Erythroblast (primary cell): ENCODE data around the gene KRT78.

Source experiments
- DNase-seq, 2 experiments: peaks; one replicate each; lab custom pipeline; 2025; lab: John Stamatoyannopoulos, UW
- GATA1 ChIP-seq: IDR thresholded peaks from 2 replicates; pipeline ENCODE4 v1.6.1; 2011; ENCODE audit warnings: low read depth, mild to moderate bottlenecking, control low read depth, low read length, moderate library complexity
- POLR2A ChIP-seq: IDR thresholded peaks from 2 replicates; pipeline ENCODE4 v1.6.1; 2011; ENCODE audit warnings: mild to moderate bottlenecking, low read length

The KRT78 gene

DNA sequence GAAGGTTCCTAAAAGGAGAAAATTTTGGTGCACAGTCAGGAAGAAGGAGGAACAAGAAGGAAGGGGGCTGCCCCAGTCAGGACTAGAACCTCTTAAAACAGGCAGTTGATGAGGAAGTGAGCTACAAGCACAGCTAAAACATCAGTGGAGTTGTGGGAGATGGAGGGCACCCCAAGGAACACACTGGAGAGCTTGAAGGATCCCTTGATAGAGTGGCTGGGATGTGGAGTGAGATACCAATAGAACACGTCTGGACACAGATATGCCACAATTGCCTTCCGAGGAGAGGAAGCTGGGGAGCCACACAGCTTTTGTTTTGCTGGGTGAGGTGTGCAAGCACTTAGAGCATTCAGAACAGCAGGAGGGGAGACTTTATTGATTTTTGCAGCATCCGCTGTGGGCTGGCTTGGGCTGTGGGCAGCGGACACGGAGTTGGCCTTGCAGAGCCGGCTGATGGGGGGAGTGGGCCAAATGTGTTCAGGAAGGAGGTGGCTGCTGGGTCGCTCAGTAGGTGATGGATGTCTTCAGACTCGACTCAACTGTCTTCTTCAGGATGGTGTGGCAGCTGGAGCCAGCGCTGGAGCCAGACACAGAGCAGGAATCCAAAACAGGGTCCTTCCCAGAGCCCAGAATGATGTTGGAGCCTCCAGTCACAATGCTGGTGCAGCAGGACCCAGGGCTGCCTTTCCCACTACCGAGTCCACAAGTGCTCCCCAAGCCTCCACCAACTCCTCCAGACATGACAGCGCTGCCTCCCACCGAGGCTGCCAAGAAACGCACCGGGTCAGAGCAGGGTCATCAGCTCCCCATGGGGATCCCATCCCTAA is 10.0 kb downstream of the KRT78 start:
- DNase-seq, result peak; percentile 26 to 48
- no peak for TF ChIP-seq POLR2A
- TF ChIP-seq GATA1, result no peak

- TF ChIP-seq GATA1, result no peak
- TF ChIP-seq POLR2A, result no peak
- DNase-seq, result no peak
These were observed 10.8 kb downstream of the KRT78 start for GRCh38 chr12:52837781-52838608.

GRCh38 chr12:52837413-52837741 is 11.4 kb downstream of the KRT78 start:
- no peak for DNase-seq
- TF ChIP-seq GATA1, result no peak
- no peak for TF ChIP-seq POLR2A

- no peak for DNase-seq
- TF ChIP-seq GATA1, result no peak
- TF ChIP-seq POLR2A, result no peak
These were observed 12.0 kb downstream of the KRT78 start for GRCh38 chr12:52836491-52837412.

DNA sequence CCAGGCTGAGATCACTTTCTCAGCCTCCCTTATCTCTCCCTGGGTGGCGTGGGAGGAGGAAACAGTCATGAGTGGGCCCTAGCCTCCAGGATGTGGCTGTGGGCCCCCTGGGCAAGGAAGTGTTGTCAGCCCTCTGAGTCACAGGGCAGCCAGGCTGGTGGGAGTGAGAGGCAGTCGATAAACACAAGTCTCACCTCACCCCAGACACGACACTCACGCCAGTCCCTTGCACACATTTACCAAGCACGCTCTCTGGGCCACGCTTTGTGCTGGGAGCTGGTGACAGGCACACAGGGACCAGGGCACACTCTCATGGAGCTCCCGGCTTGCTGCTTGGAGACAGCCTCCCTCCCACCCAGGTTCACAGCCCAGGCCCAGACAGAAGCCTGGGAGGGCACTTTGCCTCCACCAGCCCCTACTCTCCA is 12.7 kb downstream of the KRT78 start:
- peak in 1 of 2 experiments; percentile 20 for DNase-seq
- TF ChIP-seq POLR2A (peak; percentile 26), GATA1 (no peak)

GRCh38 chr12:52835271-52836041 is 13.3 kb downstream of the KRT78 start:
- TF ChIP-seq POLR2A, result no peak
- no peak for TF ChIP-seq GATA1
- DNase-seq, result no peak

DNA sequence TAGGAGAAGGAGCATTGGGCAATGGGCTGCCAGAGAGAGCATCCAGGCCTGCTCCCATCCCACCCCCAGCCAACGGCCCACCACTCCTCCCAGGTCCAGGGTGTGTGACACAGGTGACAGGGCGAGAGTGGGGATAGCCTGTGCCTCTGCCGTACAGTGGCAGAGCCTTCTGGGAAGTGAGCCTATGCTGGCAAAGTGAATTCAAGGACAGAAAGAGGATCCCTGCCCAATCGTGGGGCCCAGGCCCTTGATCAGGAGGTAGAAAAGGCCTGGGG is 14.1 kb downstream of the KRT78 start:
- DNase-seq, result no peak
- TF ChIP-seq GATA1, result no peak
- TF ChIP-seq POLR2A, result no peak

- TF ChIP-seq POLR2A, result no peak
- no peak for TF ChIP-seq GATA1
- no peak for DNase-seq
These were observed 14.7 kb downstream of the KRT78 start, which contains the start of gene KRT79 for GRCh38 chr12:52833922-52834726. Gene KRT79, minus strand, starts transcription at chr12:52834311. Its CDS starts 51 bp downstream, at chr12:52834260.

- DNase-seq, result no peak
- no peak for TF ChIP-seq GATA1
- no peak for TF ChIP-seq POLR2A
These were observed 15.5 kb downstream of the KRT78 start for GRCh38 chr12:52832985-52833905.

DNA sequence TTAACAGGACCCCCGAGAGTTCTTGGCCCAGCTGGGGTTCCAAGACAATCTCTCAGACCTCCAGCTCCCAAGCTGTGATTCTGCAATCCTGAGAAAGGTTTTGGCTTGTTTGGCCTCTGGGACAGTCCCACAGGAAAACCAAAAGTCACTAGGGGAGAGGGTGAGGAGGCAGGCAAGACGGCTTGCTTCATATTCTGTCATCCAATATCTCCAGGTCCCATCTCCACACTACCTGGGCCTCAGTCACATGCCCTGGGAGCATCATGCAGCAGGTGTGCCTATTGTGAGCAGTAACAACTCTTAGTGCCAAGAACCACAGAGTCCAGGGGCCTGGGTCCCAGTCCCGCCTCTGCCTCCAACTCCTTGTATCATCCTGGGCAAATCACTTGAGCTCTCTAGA is 16.3 kb downstream of the KRT78 start:
- TF ChIP-seq POLR2A (no peak), GATA1 (no peak)

DNA sequence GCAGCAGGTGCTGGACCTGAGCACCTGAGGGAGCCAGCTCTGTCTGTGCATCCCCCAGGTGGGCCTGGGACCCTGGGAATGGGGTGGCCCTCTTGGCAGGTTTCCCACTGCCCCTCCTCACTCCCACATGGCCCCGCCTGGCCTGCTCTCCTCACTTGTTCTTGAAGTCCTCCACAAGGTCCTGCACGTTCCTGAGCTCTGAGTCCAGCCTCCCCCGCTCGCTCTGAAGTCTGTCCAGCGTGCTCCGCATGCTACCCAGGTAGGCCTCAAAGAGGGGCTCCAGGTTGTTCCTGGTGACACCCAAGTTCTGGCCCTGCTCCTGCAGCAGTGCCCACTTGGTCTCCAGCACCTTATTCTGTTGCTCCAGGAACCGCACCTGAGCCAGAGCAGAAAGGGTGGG is 17.5 kb downstream of the KRT78 start:
- DNase-seq, result no peak
- no peak for TF ChIP-seq GATA1
- no peak for TF ChIP-seq POLR2A

More for the DNA sequence above, 16.3 kb downstream of the KRT78 start:
- DNase-seq, result no peak
